ENCODE data around the gene KIF20A.

KIF20A gene

GRCh38 chr5:138230981-138231589, 52.2 kb downstream of the KIF20A start:
- TF ChIP-seq POLR2A (IDR thresholded peaks at IDR 0.05; ENCODE audit: extremely low read depth, insufficient read length) (no peak), CTCF (IDR thresholded peaks at IDR 0.05; ENCODE audit: low read depth, low read length) (no peak), MAX (IDR thresholded peaks at IDR 0.05; ENCODE audit: low read depth, low read length) (no peak), MYC (IDR thresholded peaks at IDR 0.05; ENCODE audit: low read depth, low read length) (no peak)
- H3K4me3 ChIP-seq (ENCODE audit: low read depth, low read length): no peak overlapping the region
- peak; percentile 38 for DNase-seq (ENCODE audit: low read depth)

GRCh38 chr5:138233280-138233679, 54.4 kb downstream of the KIF20A start:
- no peak overlapping the region for H3K4me3 ChIP-seq (ENCODE audit: low read depth, low read length)
- no peak for TF ChIP-seq MYC (IDR thresholded peaks at IDR 0.05; ENCODE audit: low read depth, low read length)
- TF ChIP-seq MAX (IDR thresholded peaks at IDR 0.05; ENCODE audit: low read depth, low read length): no peak
- TF ChIP-seq CTCF (IDR thresholded peaks at IDR 0.05; ENCODE audit: low read depth, low read length): no peak
- TF ChIP-seq POLR2A (IDR thresholded peaks at IDR 0.05; ENCODE audit: extremely low read depth, insufficient read length): no peak
- no peak for DNase-seq (ENCODE audit: low read depth)

- DNase-seq (ENCODE audit: low read depth): no peak
- no peak for TF ChIP-seq MYC (IDR thresholded peaks at IDR 0.05; ENCODE audit: low read depth, low read length)
- no peak for TF ChIP-seq CTCF (IDR thresholded peaks at IDR 0.05; ENCODE audit: low read depth, low read length)
- TF ChIP-seq POLR2A (IDR thresholded peaks at IDR 0.05; ENCODE audit: extremely low read depth, insufficient read length): no peak
- TF ChIP-seq MAX (IDR thresholded peaks at IDR 0.05; ENCODE audit: low read depth, low read length): no peak
- H3K4me3 ChIP-seq (ENCODE audit: low read depth, low read length): no peak overlapping the region
Observed at GRCh38 chr5:138234651-138235050, 55.7 kb downstream of the KIF20A start.
